KG1 (cell line): Measurements from ENCODE around the gene LRRC75A.

Source experiments
- DNase-seq: peaks from one replicate; lab custom pipeline; 2025; lab: John Stamatoyannopoulos, UW

Gene LRRC75A

DNA sequence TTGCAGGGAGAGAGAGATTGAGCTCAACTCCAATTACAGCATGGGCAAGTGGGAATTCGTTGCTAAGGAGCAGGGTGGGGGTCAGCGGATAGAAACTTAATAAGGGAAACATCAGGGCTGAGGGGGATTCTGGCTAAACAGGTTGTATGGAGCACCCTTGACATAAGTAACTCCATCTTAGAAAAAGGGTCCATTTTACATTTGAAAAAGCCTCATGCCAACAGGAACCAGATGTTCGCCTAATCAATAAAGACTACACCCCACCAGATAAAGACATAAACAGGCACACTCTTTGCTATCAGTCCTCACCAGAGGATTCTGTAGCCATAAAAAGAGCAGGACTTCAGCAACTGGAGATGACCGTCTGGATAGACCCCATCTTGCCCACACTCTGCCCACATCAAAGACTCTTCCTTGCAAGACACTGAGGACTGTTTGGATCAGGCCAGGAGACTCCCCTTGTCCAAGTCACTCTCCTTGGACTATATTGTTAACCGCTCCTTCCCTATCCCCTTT is 1.6 kb upstream of the LRRC75A start:
- DNase-seq = no peak

- no peak for DNase-seq
Measured at GRCh38 chr17:16492613-16493530, 879 bp upstream of the LRRC75A start.

DNA sequence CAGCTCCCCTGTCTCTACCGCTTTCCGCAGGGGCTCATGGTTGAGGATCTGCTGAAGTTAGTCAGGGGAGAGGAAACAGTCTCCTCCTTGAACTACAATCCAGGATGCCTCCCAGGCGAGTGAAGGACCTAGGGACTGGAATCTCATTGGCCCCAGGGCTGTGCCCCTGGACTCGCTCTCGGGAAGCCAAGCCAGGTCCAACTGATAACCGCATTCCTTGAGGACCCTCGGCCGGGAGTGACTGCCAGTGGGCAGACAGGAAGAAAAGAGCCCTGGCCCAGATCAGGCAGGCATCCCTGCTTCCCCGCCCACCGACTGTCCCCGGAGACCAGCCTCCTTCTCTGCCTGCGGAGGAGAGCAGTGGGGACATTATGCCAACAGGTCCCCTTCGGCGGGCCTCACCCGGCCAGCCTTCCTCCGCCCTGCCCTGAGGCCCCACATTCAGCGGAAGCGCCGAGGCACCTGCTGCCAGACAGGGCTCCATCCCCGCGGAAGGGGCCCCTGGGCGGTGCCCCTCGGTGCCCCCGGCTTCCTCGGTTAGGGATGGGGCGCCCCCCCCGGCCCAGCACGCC is 776 bp downstream of the LRRC75A start:
- DNase-seq = no peak

GRCh38 chr17:16489431-16489830 is 2.6 kb downstream of the LRRC75A start:
- no peak for DNase-seq

DNA sequence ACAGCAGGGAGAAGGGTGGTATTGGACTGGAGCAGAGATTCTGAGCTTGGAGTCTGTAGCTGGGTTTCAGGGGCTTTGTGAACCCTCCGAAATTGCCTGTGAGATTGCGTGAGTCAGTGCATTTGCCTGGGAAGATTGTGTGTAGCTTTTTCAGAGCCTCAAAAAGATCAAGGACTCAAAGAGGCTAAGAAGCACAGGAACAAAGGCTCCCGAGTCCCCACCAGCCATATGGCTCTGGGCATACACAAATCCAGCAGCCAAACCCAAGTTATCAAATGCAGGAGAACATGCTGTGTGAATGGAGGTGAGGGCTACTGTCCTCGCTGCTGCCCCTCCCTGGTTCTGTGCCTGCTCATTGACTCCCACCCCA is 3.0 kb downstream of the LRRC75A start:
- no peak for DNase-seq

- no peak for DNase-seq
Measured at GRCh38 chr17:16488186-16488967, 3.6 kb downstream of the LRRC75A start.

GRCh38 chr17:16486373-16487250 is 5.4 kb downstream of the LRRC75A start:
- no peak for DNase-seq

DNA sequence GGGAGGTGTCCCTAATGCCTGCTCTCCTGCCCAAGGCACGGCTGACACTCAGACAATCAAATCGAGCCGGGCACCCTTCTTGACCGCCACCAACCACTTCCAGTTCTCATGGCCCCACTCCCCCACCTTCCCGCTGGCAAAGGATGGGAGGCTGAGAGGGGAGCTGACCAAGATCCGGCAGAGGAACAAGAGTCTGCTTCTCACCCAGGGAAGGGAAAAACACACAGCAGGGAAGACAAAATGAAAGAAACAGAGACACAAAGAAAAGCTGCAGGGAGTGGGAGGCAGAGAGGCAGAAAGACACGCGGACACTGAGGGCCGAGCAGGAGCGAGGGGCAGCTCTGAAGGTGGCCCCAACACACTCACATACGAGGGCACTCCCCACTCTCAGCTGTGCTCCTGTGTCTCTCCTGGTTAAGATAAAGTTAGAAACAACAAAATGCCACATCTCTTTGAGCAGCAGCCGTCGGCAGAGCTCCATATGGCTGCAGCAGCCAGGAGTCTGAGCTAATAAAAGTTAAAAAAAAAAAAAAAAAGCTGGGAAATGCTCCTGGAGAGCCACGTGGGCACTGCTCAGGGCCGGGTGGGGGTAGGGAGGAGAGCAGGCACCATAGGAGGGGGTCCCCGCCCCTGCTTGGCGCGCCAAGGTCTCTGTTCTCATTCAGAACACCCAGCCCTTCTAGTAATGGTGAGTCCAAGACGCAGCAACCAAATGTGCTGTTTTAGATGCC is 7.4 kb downstream of the LRRC75A start:
- no peak for DNase-seq

- no peak for DNase-seq
Measured at GRCh38 chr17:16483021-16483645, 8.9 kb downstream of the LRRC75A start.

GRCh38 chr17:16482253-16482652 is 9.7 kb downstream of the LRRC75A start:
- no peak for DNase-seq

GRCh38 chr17:16480995-16481394 is 11.0 kb downstream of the LRRC75A start:
- no peak for DNase-seq

DNA sequence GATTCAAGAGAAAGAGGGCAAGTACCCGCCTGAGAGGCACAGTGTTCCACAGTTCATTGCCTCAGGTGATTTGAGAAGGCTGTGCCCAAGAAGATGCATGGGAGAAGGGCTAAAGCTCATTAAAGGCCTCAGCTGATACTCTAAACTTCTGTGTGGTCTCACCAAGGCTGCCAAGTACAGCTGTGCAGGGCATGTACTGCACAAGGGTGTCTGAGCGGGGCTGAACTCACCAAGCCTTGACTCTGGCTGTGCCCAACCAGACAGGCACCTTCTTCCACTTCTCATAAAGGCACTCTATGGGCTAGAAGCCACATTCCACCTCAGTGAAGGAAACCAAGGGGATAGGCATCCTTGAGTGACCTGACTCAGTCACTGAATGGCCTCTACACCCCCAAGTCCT is 12.7 kb downstream of the LRRC75A start:
- no peak for DNase-seq

GRCh38 chr17:16478649-16479048 is 13.3 kb downstream of the LRRC75A start:
- DNase-seq = no peak

DNA sequence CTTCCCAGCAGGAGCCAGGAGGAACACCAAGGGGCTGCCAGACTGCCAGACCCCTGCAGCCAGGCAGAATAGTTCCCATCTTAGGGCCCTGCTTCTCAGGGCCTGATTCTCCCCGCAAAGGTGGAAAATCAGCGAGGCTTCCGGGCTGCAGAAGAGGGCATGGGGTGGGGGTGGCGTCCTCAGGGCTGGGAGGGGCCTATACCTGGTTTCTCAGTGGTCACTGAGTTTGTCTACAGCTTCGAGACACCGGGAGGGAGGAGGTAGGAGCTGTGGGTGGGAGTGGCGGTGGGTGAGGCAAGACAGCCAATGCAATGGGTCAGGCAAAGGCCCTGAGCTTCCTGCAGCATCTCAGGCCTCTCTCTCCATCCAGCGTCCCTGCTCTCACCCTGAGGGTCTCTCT is 14.3 kb downstream of the LRRC75A start:
- DNase-seq = no peak

GRCh38 chr17:16477255-16477654 is 14.7 kb downstream of the LRRC75A start:
- DNase-seq = no peak

GRCh38 chr17:16475179-16475704 is 16.8 kb downstream of the LRRC75A start:
- DNase-seq = no peak

DNA sequence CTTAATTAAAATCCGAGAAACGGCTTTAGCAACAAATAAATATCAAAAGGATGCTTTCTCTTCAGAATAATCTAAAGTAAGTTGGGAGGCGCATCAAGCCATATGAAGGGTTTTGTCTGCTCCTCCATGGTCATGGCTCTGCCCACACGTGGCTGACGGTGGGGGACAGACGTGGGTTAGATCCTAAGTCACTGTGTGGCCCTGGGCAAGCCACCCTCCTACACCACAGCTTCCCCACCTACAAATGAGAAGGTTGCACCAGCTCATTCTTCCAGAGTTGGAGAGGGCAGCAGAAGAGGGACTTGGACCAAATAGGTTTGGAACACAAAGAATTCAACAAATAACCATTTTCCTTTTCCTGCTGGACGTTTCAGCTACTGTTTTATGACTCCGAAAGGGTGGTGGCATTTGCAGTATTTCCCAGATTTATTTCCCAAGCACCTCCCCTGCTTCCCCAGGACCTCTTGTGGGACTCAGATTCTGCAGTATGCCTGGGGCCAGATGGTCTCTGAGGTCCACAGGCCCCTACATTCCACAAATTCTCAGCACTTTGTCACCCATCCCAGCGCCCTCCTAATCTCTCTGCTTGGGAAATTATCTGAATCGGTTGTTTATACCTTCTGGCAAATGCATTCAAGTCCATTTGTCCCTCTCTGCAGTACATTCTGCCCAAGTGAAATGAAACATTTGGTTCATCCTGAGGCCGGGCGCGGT is 17.8 kb downstream of the LRRC75A start:
- no peak for DNase-seq

DNA sequence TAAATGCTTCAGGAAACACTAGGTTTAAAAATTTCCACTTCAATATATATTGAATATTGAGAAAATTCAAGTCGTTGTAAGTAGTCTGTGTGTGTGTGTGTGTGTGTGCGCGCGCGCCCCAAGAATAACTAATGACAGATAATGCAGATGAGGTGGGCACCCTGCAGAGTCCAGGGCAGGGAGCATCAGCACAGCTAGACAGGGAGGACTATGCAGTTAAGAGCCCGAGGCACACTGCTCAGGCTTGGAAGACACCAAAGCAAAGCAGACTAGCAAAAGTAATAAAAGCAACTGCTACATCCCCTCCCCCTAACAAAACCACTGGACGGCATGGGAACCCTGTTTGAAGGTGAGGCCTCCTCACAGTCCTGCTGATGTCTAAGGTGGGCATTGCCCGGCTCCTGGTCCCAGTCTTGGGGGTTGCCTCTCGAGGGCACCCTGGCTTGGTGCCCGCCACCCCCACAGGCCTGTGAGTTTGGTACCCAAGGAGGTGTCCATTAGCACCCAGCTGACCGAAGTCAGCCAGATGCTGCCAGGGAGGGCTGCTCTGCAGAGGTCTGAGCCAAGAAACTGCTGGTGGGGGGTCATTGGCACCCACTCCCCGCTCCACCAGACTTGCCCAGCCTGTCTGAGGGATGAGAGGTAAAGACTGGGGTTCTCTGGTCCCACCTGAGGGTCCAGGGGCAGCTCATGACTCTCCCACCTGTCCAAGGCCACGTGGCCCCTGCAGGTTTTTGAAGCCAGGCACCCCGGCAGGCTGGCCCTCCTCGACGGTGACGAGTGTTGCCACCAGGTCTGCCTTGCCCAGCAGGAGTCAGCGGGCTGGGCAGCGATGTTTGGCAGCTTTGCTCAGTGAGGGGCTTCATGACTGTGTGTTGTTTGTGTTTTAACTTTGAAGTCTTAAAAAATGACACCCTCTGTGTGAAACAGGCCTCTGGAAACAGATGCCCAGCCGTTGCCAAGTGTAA is 18.7 kb downstream of the LRRC75A start:
- no peak for DNase-seq
